Uterus (tissue), 4 donors: ENCODE measurements around the gene OSBPL1A. TPM values are rescaled to one million over a fixed set of nuclear protein-coding genes. Genes with fewer than 3 reads are reported as not detected.

Source experiments
- DNase-seq, 2 donors: peaks; one replicate each; pipeline ENCODE4 v3.0.0-alpha.2; 2019 to 2020
- H3K27ac ChIP-seq, 2 donors: fragments of 200-600 bp; sonication (generic); 1 replicate in 1 of 2; 2 replicates in 1 of 2; pipeline ENCODE4 v1.5.1; 2016 to 2018
- H3K27me3 ChIP-seq, 2 donors: fragments of 200-600 bp; sonication (generic); one replicate each; pipeline ENCODE4 v1.5.1; 2018 to 2019; ENCODE audit warnings: control low read depth in 1 of 2
- H3K36me3 ChIP-seq, 2 donors: fragments of 200-600 bp; sonication (generic); one replicate each; pipeline ENCODE4 v1.5.1; 2019; ENCODE audit warnings: control low read depth in 1 of 2
- H3K4me1 ChIP-seq, 2 donors: fragments of 200-600 bp; sonication (generic); one replicate each; pipeline ENCODE4 v1.5.1; 2018 to 2019; ENCODE audit warnings: control low read depth in 1 of 2
- H3K4me3 ChIP-seq, 2 donors: fragments of 200-600 bp; sonication (generic); 1 replicate in 1 of 2; 2 replicates in 1 of 2; pipeline ENCODE4 v1.5.1; 2018 to 2019; ENCODE audit warnings: mild to moderate bottlenecking in 1 of 2
- H3K9me3 ChIP-seq, 2 donors: fragments of 200-600 bp; sonication (generic); one replicate each; pipeline ENCODE4 v1.5.1; 2019; ENCODE audit warnings: control low read depth in 1 of 2
- CTCF ChIP-seq, 4 experiments: fragments of 200-600 bp in 2 of 4; fragments of 450-650 bp in 2 of 4; sonication (generic) in 2 of 4; IDR thresholded peaks; one replicate each; pipeline ENCODE4 v1.5.1; 2016 to 2019; ENCODE audit warnings: antibody characterized with exemption in 4 of 4, mild to moderate bottlenecking in 2 of 4, moderate library complexity in 1 of 4
- POLR2A ChIP-seq, 2 donors: fragments of 450-650 bp; IDR thresholded peaks; one replicate each; pipeline ENCODE4 v1.6.1; 2016; ENCODE audit warnings: antibody characterized with exemption in 2 of 2, mild to moderate bottlenecking in 1 of 2, moderate library complexity in 1 of 2
- intact Hi-C: fragments of 100-400 bp; cut with DNase I; formaldehyde crosslinking; loops from one replicate; pipeline ENCODE4 v1.15.1; 2023; ENCODE audit warnings: low total_unique reads
- total RNA-seq, 4 donors: library from RNA; depleted of rRNA in 3 of 4; stranded (reverse); fragments of >200 nt in 3 of 4; gene quantifications; one replicate each; pipeline versions ENCODE4 v1.1.0 to v1.2.4, GENCODE V29; 2014 to 2023
- donor health status: DM: yes; HTN: yes; CAD: no.

Gene OSBPL1A
- total RNA-seq, 4 donors from 2014 or later: 49.4 to 72.4 (median 62.5) TPM

GRCh38 chr18:24118750-24119577 is 278.7 kb downstream of the OSBPL1A start:
- no peak overlapping the region for H3K27ac ChIP-seq
- intact Hi-C loops: no loop called here
- TF ChIP-seq POLR2A (IDR thresholded peaks at IDR 0.05) (no peak), CTCF (IDR thresholded peaks at IDR 0.05) (peak; percentile 82 to 91 (median 85))
- no peak overlapping the region for H3K4me3 ChIP-seq
- H3K9me3 ChIP-seq: no peaks in the 10 kb centered on the region
- H3K4me1 ChIP-seq: no peaks in the 10 kb centered on the region
- DNase-seq: peak; percentile 67 to 77
- H3K36me3 ChIP-seq: no peaks in the 10 kb centered on the region
- H3K27me3 ChIP-seq: no peaks in the 10 kb centered on the region

- no peak overlapping the region for H3K27ac ChIP-seq
- H3K4me1 ChIP-seq: no peaks in the 10 kb centered on the region
- no peak for TF ChIP-seq CTCF (IDR thresholded peaks at IDR 0.05)
- no peak for TF ChIP-seq POLR2A (IDR thresholded peaks at IDR 0.05)
- no peaks in the 10 kb centered on the region for H3K36me3 ChIP-seq
- H3K27me3 ChIP-seq: no peaks in the 10 kb centered on the region
- intact Hi-C loops: no loop called here
- H3K9me3 ChIP-seq: no peaks in the 10 kb centered on the region
- H3K4me3 ChIP-seq: no peak overlapping the region
- DNase-seq: no peak
These were observed 282.0 kb downstream of the OSBPL1A start for GRCh38 chr18:24115628-24116027.

GRCh38 chr18:24114924-24115549 is 282.6 kb downstream of the OSBPL1A start:
- H3K4me1 ChIP-seq: no peaks in the 10 kb centered on the region
- no peaks in the 10 kb centered on the region for H3K36me3 ChIP-seq
- DNase-seq: no peak
- TF ChIP-seq POLR2A (IDR thresholded peaks at IDR 0.05): no peak
- no peak for TF ChIP-seq CTCF (IDR thresholded peaks at IDR 0.05)
- H3K4me3 ChIP-seq: no peak overlapping the region
- no peaks in the 10 kb centered on the region for H3K27me3 ChIP-seq
- no peaks in the 10 kb centered on the region for H3K9me3 ChIP-seq
- intact Hi-C loops: no loop called here
- no peak overlapping the region for H3K27ac ChIP-seq

GRCh38 chr18:24112874-24113615 is 284.6 kb downstream of the OSBPL1A start:
- Histone ChIP-seq H3K9me3 (no peaks in the 10 kb centered on the region), H3K4me3 (no peak overlapping the region), H3K27ac (no peak overlapping the region), H3K36me3 (no peaks in the 10 kb centered on the region), H3K4me1 (no peaks in the 10 kb centered on the region), H3K27me3 (no peaks in the 10 kb centered on the region)
- no peak for TF ChIP-seq CTCF (IDR thresholded peaks at IDR 0.05)
- no peak for TF ChIP-seq POLR2A (IDR thresholded peaks at IDR 0.05)
- no peak for DNase-seq
- intact Hi-C loops: no loop called here

- intact Hi-C loops: no loop called here
These were observed 285.2 kb downstream of the OSBPL1A start for GRCh38 chr18:24112464-24112863.

More at GRCh38 chr18:24112464-24112863, 285.2 kb downstream of the OSBPL1A start:
- no peak overlapping the region for H3K4me3 ChIP-seq
- no peak for DNase-seq
- no peaks in the 10 kb centered on the region for H3K36me3 ChIP-seq
- H3K4me1 ChIP-seq: no peaks in the 10 kb centered on the region
- no peak for TF ChIP-seq POLR2A (IDR thresholded peaks at IDR 0.05)
- TF ChIP-seq CTCF (IDR thresholded peaks at IDR 0.05): no peak
- H3K27ac ChIP-seq: no peak overlapping the region
- no peaks in the 10 kb centered on the region for H3K9me3 ChIP-seq
- no peaks in the 10 kb centered on the region for H3K27me3 ChIP-seq
